Upper lobe of right lung (tissue), 1 donor: ENCODE data around the gene GMPPB. TPM values are rescaled to one million over a fixed set of nuclear protein-coding genes. Genes with fewer than 3 reads are reported as not detected.

Experiments
- ATAC-seq: fragments of 200-7000 bp; cut with Tn5 transposase; one replicate; pipeline ENCODE4 v1.9.1; 2020; ENCODE audit warnings: mild to moderate bottlenecking, moderate library complexity
- DNase-seq: peaks from one replicate; pipeline ENCODE4 v3.0.0-alpha.2; 2020
- H3K27ac ChIP-seq: fragments of 200-600 bp; one replicate; pipeline ENCODE4 v1.8.0; 2022
- H3K27me3 ChIP-seq: fragments of 200-600 bp; one replicate; pipeline ENCODE4 v1.8.0; 2022; ENCODE audit warnings: mild to moderate bottlenecking
- H3K36me3 ChIP-seq: fragments of 200-600 bp; one replicate; pipeline ENCODE4 v1.8.0; 2022
- H3K4me1 ChIP-seq: fragments of 200-600 bp; one replicate; pipeline ENCODE4 v1.8.0; 2022
- H3K4me3 ChIP-seq: fragments of 200-600 bp; one replicate; pipeline ENCODE4 v1.8.0; 2022; ENCODE audit warnings: mild to moderate bottlenecking
- H3K9me3 ChIP-seq: fragments of 200-600 bp; one replicate; pipeline ENCODE4 v1.8.0; 2022
- CTCF ChIP-seq: fragments of 200-600 bp; IDR thresholded peaks from one replicate; pipeline ENCODE4 v1.8.0; 2022; ENCODE audit warnings: antibody characterized with exemption
- intact Hi-C: fragments of 100-400 bp; cut with DNase I; formaldehyde crosslinking; loops from one replicate; pipeline ENCODE4 v1.11.0; 2022
- total RNA-seq: library from RNA; stranded (reverse); fragmentation: NEBNext Ultra II Directional; extraction: Animal tissue kit (Norgen Biotek cat#: 25700); gene quantifications from one replicate; pipeline ENCODE4 v1.2.1, GENCODE V29; 2021
- donor health status: DM: no; HTN: yes; CAD: no; lungs with severe emphysema.

Gene GMPPB
- total RNA-seq, 1 donor from 2014 or later: 34.8 TPM

- Histone ChIP-seq H3K4me3 (no peak overlapping the region), H3K36me3 (peaks cover 10% of the 10 kb centered on the region), H3K27ac (no peak overlapping the region), H3K27me3 (no peaks in the 10 kb centered on the region), H3K9me3 (no peaks in the 10 kb centered on the region), H3K4me1 (no peaks in the 10 kb centered on the region)
- TF ChIP-seq CTCF: no peak
- DNase-seq (no peak), ATAC-seq (no peak)
- intact Hi-C loops: no loop called here
These were observed 40.2 kb upstream of the GMPPB start for GRCh38 chr3:49763981-49764380.

- Histone ChIP-seq H3K4me1 (no peaks in the 10 kb centered on the region), H3K27ac (no peak overlapping the region), H3K9me3 (no peaks in the 10 kb centered on the region), H3K27me3 (no peaks in the 10 kb centered on the region), H3K4me3 (no peak overlapping the region), H3K36me3 (peaks cover 5% of the 10 kb centered on the region)
- intact Hi-C loops: no loop called here
- DNase-seq: no peak
- no peak for ATAC-seq
- TF ChIP-seq CTCF: no peak
These were observed 37.9 kb upstream of the GMPPB start for GRCh38 chr3:49761661-49762060.

GRCh38 chr3:49759226-49759625, 35.5 kb upstream of the GMPPB start:
- TF ChIP-seq CTCF: no peak
- no peak for DNase-seq
- Histone ChIP-seq H3K9me3 (no peaks in the 10 kb centered on the region), H3K4me3 (no peak overlapping the region), H3K27ac (no peak overlapping the region), H3K27me3 (no peaks in the 10 kb centered on the region), H3K4me1 (peaks cover 7% of the 10 kb centered on the region), H3K36me3 (peaks cover 4% of the 10 kb centered on the region)
- ATAC-seq: no peak
- intact Hi-C loops: no loop called here

DNA sequence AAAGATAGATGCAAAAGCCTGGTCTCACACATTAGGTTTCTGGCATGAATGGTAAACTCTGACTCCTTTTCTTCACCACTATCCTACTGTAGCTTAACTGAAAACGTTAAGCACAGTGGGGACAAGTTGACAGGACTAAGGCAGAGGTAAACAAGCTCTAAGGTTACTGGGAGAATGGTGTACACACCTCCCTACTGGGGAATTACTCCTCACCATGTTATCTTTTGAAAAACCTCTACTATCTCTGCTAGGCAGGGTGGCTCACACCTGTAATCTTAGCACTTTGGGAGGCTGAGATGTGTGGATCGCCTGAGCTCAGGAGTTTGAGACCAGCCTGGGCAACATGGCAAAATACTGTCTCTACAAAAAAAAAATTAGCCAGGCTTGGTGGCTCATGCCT, 33.4 kb upstream of the GMPPB start:
- Histone ChIP-seq H3K27me3 (no peaks in the 10 kb centered on the region), H3K4me1 (peaks cover 12% of the 10 kb centered on the region), H3K27ac (no peak overlapping the region), H3K9me3 (no peaks in the 10 kb centered on the region), H3K36me3 (no peaks in the 10 kb centered on the region), H3K4me3 (no peak overlapping the region)
- DNase-seq: no peak
- TF ChIP-seq CTCF: no peak
- intact Hi-C loops: no loop called here
- ATAC-seq: no peak

- DNase-seq (no peak), ATAC-seq (no peak)
- H3K4me1 ChIP-seq: peaks cover 12% of the 10 kb centered on the region
- H3K9me3 ChIP-seq: no peaks in the 10 kb centered on the region
- no peak overlapping the region for H3K4me3 ChIP-seq
- H3K36me3 ChIP-seq: no peaks in the 10 kb centered on the region
- intact Hi-C loops: no loop called here
- no peak overlapping the region for H3K27ac ChIP-seq
- H3K27me3 ChIP-seq: no peaks in the 10 kb centered on the region
- no peak for TF ChIP-seq CTCF
These were observed 32.3 kb upstream of the GMPPB start for GRCh38 chr3:49756036-49756435.

GRCh38 chr3:49754536-49754935, 30.8 kb upstream of the GMPPB start:
- no peak for DNase-seq
- intact Hi-C loops: no loop called here
- no peak for TF ChIP-seq CTCF
- no peak for ATAC-seq
- Histone ChIP-seq H3K4me3 (no peak overlapping the region), H3K27me3 (no peaks in the 10 kb centered on the region), H3K36me3 (no peaks in the 10 kb centered on the region), H3K4me1 (peaks cover 12% of the 10 kb centered on the region), H3K9me3 (no peaks in the 10 kb centered on the region), H3K27ac (no peak overlapping the region)
